Measurements from ENCODE around the gene HECTD4. TPM values are rescaled to one million over a fixed set of nuclear protein-coding genes. Genes with fewer than 3 reads are reported as not detected.

The HECTD4 gene
- total RNA-seq, 2 donors from 2014 or later: 23.3 to 45.2 TPM

- Histone ChIP-seq H3K27ac (no peak overlapping the region), H3K9me3 (no peaks in the 10 kb centered on the region), H3K4me1 (no peaks in the 10 kb centered on the region), H3K36me3 (replicated peaks in 1 of 2; ENCODE audit: insufficient read depth in 1 of 2, low read depth in 2 of 2) (peaks cover 3 to 37% of the 10 kb centered on the region in 2 donors), H3K4me3 (no peak overlapping the region), H3K27me3 (no peaks in the 10 kb centered on the region)
- TF ChIP-seq POLR2A (IDR thresholded peaks at IDR 0.05): no peak
- no peak for TF ChIP-seq CTCF (IDR thresholded peaks at IDR 0.05)
- intact Hi-C loops (cut with DNase I): no loop called here
- DNase-seq: no peak
- no peak for ATAC-seq
- 88 to 93% methylated on average over 7 of the region's 7 CpGs for WGBS, 2 donors
These were observed 173.8 kb downstream of the HECTD4 start for GRCh38 chr12:112208301-112208910.

- Histone ChIP-seq H3K9me3 (no peaks in the 10 kb centered on the region), H3K4me3 (no peak overlapping the region), H3K36me3 (replicated peaks in 1 of 2; ENCODE audit: insufficient read depth in 1 of 2, low read depth in 2 of 2) (peaks cover 3 to 36% of the 10 kb centered on the region in 2 donors), H3K27me3 (no peaks in the 10 kb centered on the region), H3K27ac (no peak overlapping the region), H3K4me1 (no peaks in the 10 kb centered on the region)
- no peak for TF ChIP-seq POLR2A (IDR thresholded peaks at IDR 0.05)
- TF ChIP-seq CTCF (IDR thresholded peaks at IDR 0.05): no peak
- intact Hi-C loops (cut with DNase I): no loop called here
- WGBS, 2 donors: 95 to 96% methylated on average over 4 of the region's 4 CpGs
- no peak for ATAC-seq
- DNase-seq: no peak
These were observed 174.8 kb downstream of the HECTD4 start for GRCh38 chr12:112207397-112207924.

GRCh38 chr12:112206944-112207343, 175.3 kb downstream of the HECTD4 start:
- Histone ChIP-seq H3K4me3 (no peak overlapping the region), H3K36me3 (replicated peaks in 1 of 2; ENCODE audit: insufficient read depth in 1 of 2, low read depth in 2 of 2) (peaks cover 3 to 31% of the 10 kb centered on the region in 2 donors), H3K27ac (no peak overlapping the region), H3K9me3 (no peaks in the 10 kb centered on the region), H3K4me1 (no peaks in the 10 kb centered on the region), H3K27me3 (no peaks in the 10 kb centered on the region)
- intact Hi-C loops (cut with DNase I): no loop called here
- DNase-seq (no peak), ATAC-seq (no peak)
- TF ChIP-seq POLR2A (IDR thresholded peaks at IDR 0.05): no peak
- TF ChIP-seq CTCF (IDR thresholded peaks at IDR 0.05): no peak
- 94 to 96% methylated on average over 7 of the region's 7 CpGs for WGBS, 2 donors

- 61 to 66% methylated on average over 4 of the region's 4 CpGs for WGBS, 2 donors
- H3K4me1 ChIP-seq: no peaks in the 10 kb centered on the region
- intact Hi-C loops (cut with DNase I): loop anchor here (10.0 kb wide), 1 partner anchor 186 kb away; the partner anchor contains the start of gene HECTD4
These were observed 183.1 kb downstream of the HECTD4 start for GRCh38 chr12:112199136-112199535.

More at GRCh38 chr12:112199136-112199535, 183.1 kb downstream of the HECTD4 start:
- Histone ChIP-seq H3K9me3 (no peaks in the 10 kb centered on the region), H3K27ac (no peak overlapping the region), H3K4me3 (no peak overlapping the region), H3K36me3 (replicated peaks in 1 of 2; ENCODE audit: insufficient read depth in 1 of 2, low read depth in 2 of 2) (peaks cover 0 to 14% of the 10 kb centered on the region in 2 donors), H3K27me3 (no peaks in the 10 kb centered on the region)
- ATAC-seq: no peak
- no peak for DNase-seq
- no peak for TF ChIP-seq CTCF (IDR thresholded peaks at IDR 0.05)
- no peak for TF ChIP-seq POLR2A (IDR thresholded peaks at IDR 0.05)

Measured in body of pancreas (tissue), 4 donors.